22Rv1 (cell line): ENCODE results near the gene MZB1.
A peak's percentile ranks its signal among the peaks of the same experiment; 100 is the strongest.

Experiments used
- H3K27ac ChIP-seq: fragments of 450-650 bp; 2 replicates; pipeline ENCODE4 v1.5.1; 2017
- ZFX ChIP-seq: fragments of 450-650 bp; IDR thresholded peaks from 2 replicates; pipeline ENCODE4 v1.6.1; 2017; ENCODE audit warnings: antibody characterized with exemption, borderline replicate concordance
- TF ChIP-seq, protein P1 (sequence below): fragments of 450-650 bp; IDR thresholded peaks from 2 replicates; pipeline ENCODE4 v1.5.1; 2017; ENCODE audit warnings: mild to moderate bottlenecking

The MZB1 gene

DNA sequence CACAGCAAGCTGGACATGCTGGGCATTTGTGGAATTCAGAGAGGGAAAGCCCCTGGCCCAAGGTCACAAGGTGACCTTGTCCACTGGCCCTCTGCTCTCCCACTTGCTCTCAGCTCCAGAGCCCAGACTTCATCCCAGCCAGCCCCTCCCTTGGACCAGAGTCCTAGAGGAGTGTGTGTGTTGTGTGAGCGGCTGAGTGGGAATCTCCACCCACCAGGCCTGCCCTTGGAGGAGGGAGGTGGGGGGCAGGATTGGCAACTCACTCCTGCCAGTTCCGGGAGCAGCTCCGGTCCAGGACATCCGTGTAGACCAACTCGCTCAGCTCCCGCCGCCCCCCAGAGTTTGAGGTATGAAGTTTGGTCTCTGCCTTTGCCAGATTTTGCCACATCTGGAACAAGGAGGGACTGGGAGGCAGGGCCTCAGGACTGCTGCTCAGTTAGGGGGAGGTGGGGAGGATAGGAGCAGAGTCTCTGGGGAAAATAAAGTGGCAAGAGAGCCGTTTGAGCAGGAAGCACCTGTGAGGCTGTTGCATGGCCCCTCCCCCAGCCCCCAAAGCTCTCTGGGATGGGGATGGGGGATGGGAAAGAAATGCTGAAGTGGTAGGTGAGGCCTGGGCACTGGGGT lies 1.4 kb downstream of the MZB1 start:
- H3K27ac ChIP-seq = peak overlapping the region; percentile 96

DNA sequence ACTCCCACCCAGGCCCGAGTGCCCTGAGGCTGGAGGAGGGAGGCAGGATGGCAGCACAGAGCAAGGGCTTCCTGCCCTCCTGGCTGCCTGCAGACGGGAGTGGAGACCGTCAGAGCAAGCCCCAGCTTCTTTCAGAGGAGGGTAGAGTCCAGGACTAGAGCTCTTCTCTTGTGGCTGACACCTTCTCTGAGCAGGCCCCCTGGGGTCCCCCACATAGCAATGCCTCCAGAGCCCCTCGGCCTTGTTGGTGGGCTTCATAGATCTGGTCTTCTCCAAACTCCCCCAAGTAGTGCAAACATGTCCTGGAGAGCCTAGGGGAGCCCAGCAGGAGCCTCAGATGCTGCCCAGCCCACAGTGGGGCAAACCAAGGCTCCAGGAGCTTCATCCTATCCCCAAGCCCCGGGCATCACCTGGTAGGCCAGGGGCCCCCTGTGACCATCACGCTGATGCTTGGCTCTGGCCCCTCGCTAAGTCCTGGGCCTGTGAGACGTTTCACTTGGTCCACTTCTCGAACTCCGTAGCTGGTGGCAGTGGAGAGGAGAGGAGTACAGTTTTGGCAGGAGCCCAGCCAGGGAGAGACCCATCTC lies 2.0 kb downstream of the MZB1 start:
- H3K27ac ChIP-seq = peak overlapping the region; percentile 96
- TF ChIP-seq ZFX = no peak
- TF ChIP-seq, protein P1, sequence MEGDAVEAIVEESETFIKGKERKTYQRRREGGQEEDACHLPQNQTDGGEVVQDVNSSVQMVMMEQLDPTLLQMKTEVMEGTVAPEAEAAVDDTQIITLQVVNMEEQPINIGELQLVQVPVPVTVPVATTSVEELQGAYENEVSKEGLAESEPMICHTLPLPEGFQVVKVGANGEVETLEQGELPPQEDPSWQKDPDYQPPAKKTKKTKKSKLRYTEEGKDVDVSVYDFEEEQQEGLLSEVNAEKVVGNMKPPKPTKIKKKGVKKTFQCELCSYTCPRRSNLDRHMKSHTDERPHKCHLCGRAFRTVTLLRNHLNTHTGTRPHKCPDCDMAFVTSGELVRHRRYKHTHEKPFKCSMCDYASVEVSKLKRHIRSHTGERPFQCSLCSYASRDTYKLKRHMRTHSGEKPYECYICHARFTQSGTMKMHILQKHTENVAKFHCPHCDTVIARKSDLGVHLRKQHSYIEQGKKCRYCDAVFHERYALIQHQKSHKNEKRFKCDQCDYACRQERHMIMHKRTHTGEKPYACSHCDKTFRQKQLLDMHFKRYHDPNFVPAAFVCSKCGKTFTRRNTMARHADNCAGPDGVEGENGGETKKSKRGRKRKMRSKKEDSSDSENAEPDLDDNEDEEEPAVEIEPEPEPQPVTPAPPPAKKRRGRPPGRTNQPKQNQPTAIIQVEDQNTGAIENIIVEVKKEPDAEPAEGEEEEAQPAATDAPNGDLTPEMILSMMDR = no peak

More for the DNA sequence above, 1.4 kb downstream of the MZB1 start:
- TF ChIP-seq, protein P1 = peak; percentile 22; the same call in 1 of the 2 replicates
- TF ChIP-seq ZFX = no peak

DNA sequence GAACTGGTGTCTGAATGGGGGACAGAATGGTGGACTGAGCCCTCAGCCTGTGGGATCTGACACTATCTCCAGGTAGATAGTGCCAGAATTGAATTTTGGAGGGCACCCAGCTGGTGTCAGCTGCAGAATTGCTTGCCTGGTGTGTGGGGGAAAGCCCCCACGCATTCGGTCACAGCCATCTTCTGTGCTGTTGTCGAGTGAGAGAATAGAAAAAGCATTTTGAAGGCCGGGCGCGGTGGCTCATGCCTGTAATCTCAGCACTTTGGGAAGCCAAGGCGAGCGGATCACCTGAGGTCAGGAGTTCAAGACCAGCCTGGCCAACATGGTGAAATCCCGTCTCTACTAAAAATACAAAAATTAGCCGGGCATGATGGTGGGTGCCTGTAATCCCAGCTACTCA lies 2.8 kb downstream of the MZB1 start:
- H3K27ac ChIP-seq = peak overlapping the region; percentile 96

DNA sequence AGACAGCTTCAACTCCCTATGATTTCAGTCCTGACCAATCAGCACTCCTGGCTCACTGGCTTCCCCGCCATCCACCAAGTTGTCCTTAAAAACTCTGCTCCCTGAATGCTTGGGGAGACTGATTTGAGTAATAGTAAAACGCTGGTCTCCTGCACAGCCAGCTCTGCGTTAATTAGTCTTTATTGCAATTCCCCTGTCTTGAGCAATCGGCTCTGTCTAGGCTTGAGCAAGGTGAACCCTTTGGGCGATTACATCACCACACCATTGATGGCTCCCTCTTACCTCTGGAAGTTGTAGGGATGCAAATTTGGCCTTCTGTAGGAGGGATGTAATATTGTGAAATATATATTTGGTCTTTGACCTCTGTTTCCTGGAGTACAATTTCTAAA lies 3.7 kb downstream of the MZB1 start:
- H3K27ac ChIP-seq = 0 out of 2 replicates have a peak overlapping the region, but pooled peaks have one; percentile 96

DNA sequence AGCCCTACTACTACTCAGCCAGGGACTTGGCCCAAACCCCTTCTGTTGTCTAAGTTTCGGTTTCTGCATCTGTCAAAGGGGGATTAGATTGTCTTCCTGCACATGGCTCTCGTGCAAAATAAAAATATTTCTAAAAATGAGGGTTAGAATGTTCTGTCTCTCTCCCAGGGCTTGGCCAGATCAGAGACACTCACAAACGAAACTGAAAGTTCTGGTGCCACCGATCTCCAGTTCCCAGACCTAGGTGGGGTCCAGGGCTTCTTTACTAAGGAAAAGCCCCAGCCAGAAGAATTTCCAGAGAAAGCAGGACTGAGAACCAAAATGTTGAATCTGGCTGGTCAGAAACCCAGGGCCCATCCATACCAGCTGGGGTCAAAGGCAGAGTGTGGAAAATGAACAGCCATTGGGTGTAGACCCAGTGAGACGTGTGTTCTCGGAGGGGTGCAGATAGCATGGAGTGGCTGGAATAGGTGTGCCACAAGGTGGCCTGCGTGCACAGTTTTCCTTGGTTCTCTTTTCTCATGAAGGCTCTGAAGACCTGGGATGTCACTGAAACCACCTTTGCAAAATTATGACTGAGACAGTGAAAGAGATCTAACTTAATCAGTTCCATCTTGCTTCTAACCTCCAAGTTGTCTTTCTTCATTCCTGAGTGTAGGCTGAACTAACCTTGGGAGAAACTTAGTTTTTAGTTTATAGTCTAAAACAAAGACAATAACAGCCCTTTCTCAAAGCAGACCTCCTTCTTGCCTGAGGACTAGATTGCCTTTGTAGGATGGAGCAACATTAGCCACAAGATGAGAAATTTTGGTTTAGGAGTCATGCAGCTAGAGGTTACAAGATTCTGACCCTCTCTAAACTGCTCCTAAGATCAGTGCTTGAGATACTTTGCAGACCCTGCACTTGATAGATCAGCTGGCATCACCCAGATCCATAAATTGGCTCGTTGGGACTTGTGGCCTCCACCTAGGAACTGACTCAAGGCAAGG lies 4.4 kb downstream of the MZB1 start:
- no peak for TF ChIP-seq ZFX
- TF ChIP-seq, protein P1 = no peak
- H3K27ac ChIP-seq = peak overlapping the region; percentile 17; the same call in 1 of the 2 replicates

More for the DNA sequence above, 3.7 kb downstream of the MZB1 start:
- TF ChIP-seq ZFX = no peak
- TF ChIP-seq, protein P1 = no peak

DNA sequence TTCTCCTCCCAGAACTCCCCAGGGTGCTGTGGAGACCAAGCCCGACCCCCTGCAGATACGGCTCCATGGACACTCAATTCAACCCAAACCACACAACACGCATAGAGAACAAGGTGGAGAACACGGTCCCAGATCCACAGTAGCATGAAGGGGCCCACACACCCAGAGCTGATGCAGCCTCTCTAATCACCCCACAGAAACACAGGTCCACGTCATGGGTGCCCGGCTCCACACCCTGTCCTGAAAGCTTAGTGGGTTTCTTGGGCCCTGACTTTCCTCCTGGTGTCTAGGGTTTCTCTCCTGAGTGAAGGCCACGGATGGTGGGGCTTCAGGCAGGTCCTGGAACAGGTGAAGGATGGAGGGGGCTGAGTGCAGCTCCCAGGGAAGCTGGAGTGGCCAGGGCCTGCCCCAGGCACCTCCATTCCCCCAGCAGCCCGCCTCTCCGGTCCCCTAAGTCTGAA lies 5.1 kb downstream of the MZB1 start:
- no peak for TF ChIP-seq ZFX
- TF ChIP-seq, protein P1 = no peak
- H3K27ac ChIP-seq = no peak overlapping the region

DNA sequence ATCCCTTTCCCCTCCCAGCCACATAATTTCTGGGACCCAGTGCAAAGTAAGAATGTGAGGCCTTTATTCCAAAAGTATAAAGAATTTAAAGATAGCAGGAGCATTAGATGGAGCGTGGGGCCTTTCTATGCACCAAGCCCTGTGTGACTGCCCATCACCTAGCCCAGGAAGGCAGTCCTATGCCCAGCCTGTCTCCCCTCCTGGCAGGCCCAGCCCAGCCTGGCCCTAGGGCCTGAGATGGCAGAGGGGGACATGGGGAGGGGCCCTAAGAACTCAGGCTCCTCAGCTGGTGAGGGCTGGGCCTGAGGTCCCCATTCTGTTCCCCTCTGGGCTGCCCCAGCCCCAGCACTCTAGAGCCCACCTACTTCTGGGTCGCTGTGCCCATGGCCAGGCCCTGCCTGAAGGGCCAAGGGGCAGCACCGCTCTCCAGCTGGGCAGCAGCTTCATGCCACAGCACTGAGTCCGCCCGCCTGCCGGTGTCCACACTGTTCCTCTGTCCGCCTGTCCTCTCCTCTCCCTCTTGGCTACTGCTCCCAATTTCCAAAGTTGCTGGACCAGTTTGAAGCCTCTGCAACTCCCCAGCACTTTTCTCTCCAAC lies 5.6 kb downstream of the MZB1 start:
- TF ChIP-seq, protein P1 = no peak
- no peak for TF ChIP-seq ZFX
- no peak overlapping the region for H3K27ac ChIP-seq
